Fibroblast of pulmonary artery (primary cell): ENCODE results near the gene C4orf36.

Experiments used
- DNase-seq: peaks from one replicate; pipeline ENCODE4 v3.0.0-alpha.2; 2010; ENCODE audit warnings: low read depth
- H3K4me3 ChIP-seq: replicated peaks from 2 replicates; pipeline ENCODE4 v1.5.1; 2011; ENCODE audit warnings: low read depth, mild to moderate bottlenecking, control low read depth, low read length, moderate library complexity
- TF ChIP-seq, protein P1 (sequence below): IDR thresholded peaks from 2 replicates; pipeline ENCODE4 v1.5.1; 2011; ENCODE audit warnings: mild to moderate bottlenecking, control low read depth, low read length, inconsistent platforms; ENCODE audit errors: missing control alignments

The C4orf36 gene

DNA sequence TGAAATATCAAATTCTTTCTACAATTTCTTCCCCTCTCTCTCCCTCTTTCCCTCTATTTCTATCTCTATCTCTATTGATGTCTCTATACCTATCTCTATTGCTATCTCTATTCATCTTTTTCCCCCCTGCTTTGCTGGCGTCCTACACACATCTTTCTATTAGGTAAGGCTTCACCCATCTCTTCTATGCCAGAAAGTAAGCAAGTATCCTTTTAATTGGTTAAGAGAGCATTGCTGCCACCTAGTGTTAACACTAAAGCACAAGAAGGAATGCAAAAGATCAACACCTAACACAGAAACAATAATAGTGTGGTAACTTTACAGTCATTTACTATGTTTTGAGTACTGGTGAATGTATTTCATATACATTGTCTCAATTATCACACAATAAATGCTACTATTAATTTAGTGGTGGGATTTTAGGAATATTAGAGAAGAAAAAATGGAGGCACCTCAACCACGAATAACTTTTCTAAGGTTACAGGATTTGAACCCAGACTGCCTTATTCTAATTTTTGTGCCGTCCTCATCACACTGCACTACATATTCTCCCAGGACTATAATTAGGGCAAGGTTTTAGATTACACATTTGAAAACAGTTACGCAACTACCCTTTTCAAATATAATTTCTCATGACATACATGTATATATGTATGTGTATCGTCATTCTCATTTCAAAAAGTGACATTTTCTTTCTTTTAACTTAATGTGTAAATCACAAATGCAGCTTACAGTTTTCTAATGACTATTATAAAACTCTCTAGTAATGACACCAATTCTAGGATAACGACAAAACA is 3.7 kb upstream of the C4orf36 start:
- TF ChIP-seq, protein P1, sequence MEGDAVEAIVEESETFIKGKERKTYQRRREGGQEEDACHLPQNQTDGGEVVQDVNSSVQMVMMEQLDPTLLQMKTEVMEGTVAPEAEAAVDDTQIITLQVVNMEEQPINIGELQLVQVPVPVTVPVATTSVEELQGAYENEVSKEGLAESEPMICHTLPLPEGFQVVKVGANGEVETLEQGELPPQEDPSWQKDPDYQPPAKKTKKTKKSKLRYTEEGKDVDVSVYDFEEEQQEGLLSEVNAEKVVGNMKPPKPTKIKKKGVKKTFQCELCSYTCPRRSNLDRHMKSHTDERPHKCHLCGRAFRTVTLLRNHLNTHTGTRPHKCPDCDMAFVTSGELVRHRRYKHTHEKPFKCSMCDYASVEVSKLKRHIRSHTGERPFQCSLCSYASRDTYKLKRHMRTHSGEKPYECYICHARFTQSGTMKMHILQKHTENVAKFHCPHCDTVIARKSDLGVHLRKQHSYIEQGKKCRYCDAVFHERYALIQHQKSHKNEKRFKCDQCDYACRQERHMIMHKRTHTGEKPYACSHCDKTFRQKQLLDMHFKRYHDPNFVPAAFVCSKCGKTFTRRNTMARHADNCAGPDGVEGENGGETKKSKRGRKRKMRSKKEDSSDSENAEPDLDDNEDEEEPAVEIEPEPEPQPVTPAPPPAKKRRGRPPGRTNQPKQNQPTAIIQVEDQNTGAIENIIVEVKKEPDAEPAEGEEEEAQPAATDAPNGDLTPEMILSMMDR, result peak; percentile 76
- H3K4me3 ChIP-seq, result no peak overlapping the region
- DNase-seq, result peak; percentile 84

DNA sequence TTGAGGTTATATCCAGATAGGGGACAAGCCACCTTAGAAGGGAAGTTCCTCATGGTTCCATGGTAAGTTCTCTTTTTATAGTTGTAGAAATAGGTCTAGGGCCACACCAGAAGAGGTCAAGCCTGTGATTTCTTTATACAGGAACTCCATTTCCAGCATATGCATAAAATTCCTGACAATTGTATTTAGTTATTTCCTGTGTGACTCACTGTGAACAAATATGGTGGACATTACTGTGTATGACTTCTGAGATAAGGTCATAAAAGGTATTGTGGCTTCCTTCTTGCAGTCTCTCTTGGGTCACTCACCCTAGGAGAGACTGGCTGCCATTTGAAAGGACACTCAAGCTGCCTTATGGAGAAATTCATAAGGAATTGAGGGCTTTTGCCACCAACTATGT is 2.2 kb upstream of the C4orf36 start:
- TF ChIP-seq, protein P1, result no peak

DNA sequence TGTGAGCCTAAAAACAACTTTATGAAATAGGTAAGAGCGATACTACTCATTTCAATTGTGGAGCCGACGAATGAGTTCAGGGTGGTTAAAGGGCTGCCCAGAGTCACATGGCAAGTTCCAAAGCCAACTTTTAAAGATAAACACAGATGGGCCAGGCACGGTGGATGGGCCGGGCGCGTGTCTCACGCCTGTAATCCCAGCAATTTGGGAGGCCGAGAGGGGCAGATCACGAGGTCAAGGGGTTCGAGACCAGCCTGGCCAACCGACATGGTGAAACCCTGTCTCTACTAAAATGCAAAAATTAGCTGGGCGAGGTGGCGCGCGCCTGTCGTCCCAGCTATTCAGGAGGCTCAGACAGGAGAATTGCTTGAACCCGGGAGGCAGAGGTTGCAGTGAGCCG is 914 bp upstream of the C4orf36 start:
- H3K4me3 ChIP-seq, result no peak overlapping the region
- TF ChIP-seq, protein P1, result no peak
- DNase-seq, result no peak

More for the DNA sequence above, 2.2 kb upstream of the C4orf36 start:
- no peak overlapping the region for H3K4me3 ChIP-seq
- DNase-seq, result peak; percentile 53

DNA sequence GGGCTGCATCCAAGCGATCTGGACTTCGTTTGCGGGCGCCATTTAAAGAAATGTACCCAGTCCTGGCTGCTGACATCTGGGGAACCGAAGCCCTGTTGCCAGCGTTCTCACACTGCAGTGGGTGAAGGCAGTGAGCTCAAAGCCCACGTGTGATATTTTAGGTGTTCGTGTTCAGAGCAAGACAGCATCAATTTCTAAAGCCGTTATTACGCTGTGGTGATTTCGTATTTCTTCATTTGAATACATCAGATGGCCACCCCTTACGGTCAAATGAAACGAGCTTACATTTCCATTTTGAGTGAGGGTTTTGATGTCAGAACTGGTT is 376 bp upstream of the C4orf36 start:
- peak overlapping the region; percentile 69 for H3K4me3 ChIP-seq
- DNase-seq, result peak; percentile 30
- TF ChIP-seq, protein P1, result no peak

DNA sequence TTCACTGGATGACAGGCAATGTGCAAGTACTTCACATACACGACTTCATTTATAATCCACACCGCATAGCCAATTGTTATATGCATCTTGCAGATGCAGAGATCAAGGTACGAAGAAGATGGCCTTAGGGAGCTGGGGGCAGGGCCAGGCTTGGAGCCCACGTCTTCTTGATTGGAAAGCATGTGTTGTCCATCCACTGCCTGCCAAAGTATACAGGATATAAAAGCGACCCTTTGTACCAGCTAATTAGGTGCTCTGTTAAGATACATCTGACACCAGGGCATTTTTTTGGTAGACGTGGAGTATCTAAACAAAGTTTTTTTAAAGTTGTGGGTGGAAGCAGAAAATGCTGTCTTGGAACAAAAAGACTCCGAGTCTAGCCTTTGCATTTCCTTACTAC is 1.4 kb downstream of the C4orf36 start:
- H3K4me3 ChIP-seq, result no peak overlapping the region
- TF ChIP-seq, protein P1, result no peak
- no peak for DNase-seq

DNA sequence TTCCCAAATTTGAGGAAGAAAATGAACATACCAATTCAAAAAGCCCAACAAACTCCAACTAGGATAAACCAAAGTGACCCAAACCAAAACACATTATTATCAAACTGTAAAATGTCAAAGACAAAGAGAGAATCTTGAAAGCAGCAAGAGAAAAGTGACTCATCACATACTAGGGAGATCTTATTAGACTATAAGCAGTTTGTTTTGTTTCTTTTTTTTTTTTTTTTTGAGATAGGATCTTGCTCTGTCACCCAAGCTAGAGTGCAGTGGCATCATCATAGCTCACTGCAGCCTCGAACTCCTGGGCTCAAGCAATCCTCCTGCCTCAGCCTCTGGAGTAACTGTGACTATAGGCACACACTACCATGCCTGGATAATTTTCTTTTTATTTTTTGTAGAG is 12.6 kb downstream of the C4orf36 start:
- TF ChIP-seq, protein P1, result no peak
- no peak overlapping the region for H3K4me3 ChIP-seq
- DNase-seq, result no peak

DNA sequence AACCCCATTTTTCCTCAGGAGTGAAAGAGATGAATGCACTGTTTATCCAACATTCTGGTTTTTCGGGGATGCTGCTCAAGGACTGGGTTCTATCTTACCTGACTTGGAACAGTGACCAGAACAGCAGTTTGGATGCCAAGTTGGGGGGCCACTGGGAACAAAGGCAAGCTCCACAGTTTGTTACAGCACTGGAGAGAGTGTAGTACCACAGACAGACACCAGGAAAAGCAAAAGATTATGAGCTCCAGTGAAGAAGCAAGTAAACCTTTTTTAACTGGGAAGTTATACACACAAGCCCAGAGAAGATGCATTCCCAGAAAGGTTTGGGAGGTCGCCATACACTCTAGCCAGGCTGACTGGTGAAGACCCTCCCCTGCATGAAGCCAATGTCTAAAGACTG is 13.6 kb downstream of the C4orf36 start:
- no peak overlapping the region for H3K4me3 ChIP-seq
- no peak for DNase-seq
- TF ChIP-seq, protein P1, result no peak
